ENCODE measurements around the gene EVI2B. TPM values are rescaled to one million over a fixed set of nuclear protein-coding genes. Genes with fewer than 3 reads are reported as not detected.

EVI2B gene
- total RNA-seq, 1 experiment from 2014 or later = not detected

DNA sequence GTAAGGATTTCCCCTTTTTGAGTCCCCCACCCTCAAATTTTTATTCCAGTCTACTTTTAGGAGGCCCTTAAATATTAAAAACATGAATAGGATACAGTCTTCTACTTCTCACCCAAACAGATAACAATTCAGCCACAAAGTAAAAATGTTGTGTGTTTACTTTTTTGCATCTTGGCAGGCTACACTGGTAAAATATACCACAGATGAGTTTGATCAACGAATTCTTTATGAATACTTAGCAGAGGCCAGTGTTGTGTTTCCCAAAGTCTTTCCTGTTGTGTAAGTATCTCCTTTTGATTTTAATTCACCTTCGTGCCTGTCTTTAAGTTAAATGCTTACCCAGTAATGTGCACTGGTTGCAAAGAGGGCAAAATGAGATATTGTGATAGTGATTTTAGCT lies 43.2 kb upstream of the EVI2B start:
- no peaks in the 10 kb centered on the region for H3K27me3 Mint-ChIP-seq (ENCODE audit: low read depth)
- H3K4ac ChIP-seq (ENCODE audit: low read depth, low read length) = no peak overlapping the region
- no peak overlapping the region for H3K27ac ChIP-seq (ENCODE audit: insufficient read length, low read depth, low read length)
- H2BK5ac ChIP-seq (ENCODE audit: insufficient read length, low read length) = no peak overlapping the region
- H3K4me1 Mint-ChIP-seq = no peaks in the 10 kb centered on the region
- H3K9me3 ChIP-seq (ENCODE audit: control insufficient read depth, low read depth, low read length) = no peaks in the 10 kb centered on the region
- no peaks in the 10 kb centered on the region for H3K79me2 ChIP-seq (ENCODE audit: insufficient read depth, low read length)
- H3K23me2 ChIP-seq (ENCODE audit: insufficient read length, low read depth, low read length, poor library complexity, severe bottlenecking) = no peaks in the 10 kb centered on the region
- H2BK12ac ChIP-seq (ENCODE audit: insufficient read length, low read depth, low read length) = no peak overlapping the region
- H3T11ph ChIP-seq (ENCODE audit: low read length) = no peak overlapping the region
- H2BK15ac ChIP-seq (ENCODE audit: low read depth, low read length) = no peak overlapping the region
- no peak overlapping the region for H2BK20ac ChIP-seq (ENCODE audit: low read depth, low read length, poor library complexity, severe bottlenecking)
- H3K18ac ChIP-seq (ENCODE audit: insufficient read length, low read depth, low read length) = no peak overlapping the region
- H4K5ac ChIP-seq (ENCODE audit: insufficient read length, low read depth, low read length) = no peak overlapping the region
- H3K36me3 Mint-ChIP-seq (ENCODE audit: insufficient read depth in 1 of 3, low read depth in 3 of 3) = peaks cover 4 to 43% (median 17%) of the 10 kb centered on the region in 3 experiments; a peak in 6 of 7 replicates
- H2AK5ac ChIP-seq (ENCODE audit: insufficient read length, low read length) = no peak overlapping the region
- H3K4me1 ChIP-seq (ENCODE audit: insufficient read depth, low read length) = no peaks in the 10 kb centered on the region
- H3K9ac ChIP-seq (ENCODE audit: extremely low read depth, insufficient read length, low read length) = no peak overlapping the region
- H4K91ac ChIP-seq (ENCODE audit: insufficient read length, low read depth, low read length) = no peak overlapping the region
- no peaks in the 10 kb centered on the region for H4K20me1 ChIP-seq (ENCODE audit: control insufficient read depth, insufficient read depth, insufficient read length)
- DNase-seq = no peak
- H3K9me3 Mint-ChIP-seq = no peaks in the 10 kb centered on the region; a peak in 1 of 5 replicates
- no peak overlapping the region for H3K4me2 ChIP-seq (ENCODE audit: insufficient read depth, insufficient read length, low read length)
- TF ChIP-seq, protein P1, sequence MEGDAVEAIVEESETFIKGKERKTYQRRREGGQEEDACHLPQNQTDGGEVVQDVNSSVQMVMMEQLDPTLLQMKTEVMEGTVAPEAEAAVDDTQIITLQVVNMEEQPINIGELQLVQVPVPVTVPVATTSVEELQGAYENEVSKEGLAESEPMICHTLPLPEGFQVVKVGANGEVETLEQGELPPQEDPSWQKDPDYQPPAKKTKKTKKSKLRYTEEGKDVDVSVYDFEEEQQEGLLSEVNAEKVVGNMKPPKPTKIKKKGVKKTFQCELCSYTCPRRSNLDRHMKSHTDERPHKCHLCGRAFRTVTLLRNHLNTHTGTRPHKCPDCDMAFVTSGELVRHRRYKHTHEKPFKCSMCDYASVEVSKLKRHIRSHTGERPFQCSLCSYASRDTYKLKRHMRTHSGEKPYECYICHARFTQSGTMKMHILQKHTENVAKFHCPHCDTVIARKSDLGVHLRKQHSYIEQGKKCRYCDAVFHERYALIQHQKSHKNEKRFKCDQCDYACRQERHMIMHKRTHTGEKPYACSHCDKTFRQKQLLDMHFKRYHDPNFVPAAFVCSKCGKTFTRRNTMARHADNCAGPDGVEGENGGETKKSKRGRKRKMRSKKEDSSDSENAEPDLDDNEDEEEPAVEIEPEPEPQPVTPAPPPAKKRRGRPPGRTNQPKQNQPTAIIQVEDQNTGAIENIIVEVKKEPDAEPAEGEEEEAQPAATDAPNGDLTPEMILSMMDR (conservative IDR thresholded peaks at IDR 0.05) = no peak
- no peak overlapping the region for H2BK120ac ChIP-seq (ENCODE audit: low read depth, low read length, poor library complexity, severe bottlenecking)
- H3K79me1 ChIP-seq (ENCODE audit: insufficient read depth, low read depth, low read length, poor library complexity, severe bottlenecking) = no peaks in the 10 kb centered on the region
- H3K27ac Mint-ChIP-seq = no peak overlapping the region
- no peak overlapping the region for H3K14ac ChIP-seq (ENCODE audit: insufficient read depth, low read length)
- H2AFZ ChIP-seq (ENCODE audit: low read length) = no peak overlapping the region
- H3K27me3 ChIP-seq (ENCODE audit: insufficient read depth, low read length) = no peaks in the 10 kb centered on the region
- no CpG with 5 or more reads among the region's 2 CpGs for WGBS (ENCODE audit: extremely low coverage, insufficient read length, low lambda C conversion rate)
- no peak overlapping the region for H4K8ac ChIP-seq (replicated peaks; ENCODE audit: insufficient read length, low read depth, low read length)
- no peak overlapping the region for H3K23ac ChIP-seq (ENCODE audit: insufficient read length, low read depth, low read length)
- H3K4me3 Mint-ChIP-seq = no peak overlapping the region
- no peak overlapping the region for H3K56ac ChIP-seq (ENCODE audit: insufficient read length, low read depth, low read length)
